HG03354 (cell line): Measurements from ENCODE around the gene NECTIN1.
A peak's percentile ranks its signal among the peaks of the same experiment; 100 is the strongest.

Experiments
- ATAC-seq: cut with Tn5 transposase; IDR thresholded peaks from one replicate; pipeline ENCODE4 v1.9.1; 2021; ENCODE audit warnings: mild to moderate bottlenecking; ENCODE audit not compliant: unreplicated experiment, poor library complexity, severe bottlenecking

NECTIN1 gene

DNA sequence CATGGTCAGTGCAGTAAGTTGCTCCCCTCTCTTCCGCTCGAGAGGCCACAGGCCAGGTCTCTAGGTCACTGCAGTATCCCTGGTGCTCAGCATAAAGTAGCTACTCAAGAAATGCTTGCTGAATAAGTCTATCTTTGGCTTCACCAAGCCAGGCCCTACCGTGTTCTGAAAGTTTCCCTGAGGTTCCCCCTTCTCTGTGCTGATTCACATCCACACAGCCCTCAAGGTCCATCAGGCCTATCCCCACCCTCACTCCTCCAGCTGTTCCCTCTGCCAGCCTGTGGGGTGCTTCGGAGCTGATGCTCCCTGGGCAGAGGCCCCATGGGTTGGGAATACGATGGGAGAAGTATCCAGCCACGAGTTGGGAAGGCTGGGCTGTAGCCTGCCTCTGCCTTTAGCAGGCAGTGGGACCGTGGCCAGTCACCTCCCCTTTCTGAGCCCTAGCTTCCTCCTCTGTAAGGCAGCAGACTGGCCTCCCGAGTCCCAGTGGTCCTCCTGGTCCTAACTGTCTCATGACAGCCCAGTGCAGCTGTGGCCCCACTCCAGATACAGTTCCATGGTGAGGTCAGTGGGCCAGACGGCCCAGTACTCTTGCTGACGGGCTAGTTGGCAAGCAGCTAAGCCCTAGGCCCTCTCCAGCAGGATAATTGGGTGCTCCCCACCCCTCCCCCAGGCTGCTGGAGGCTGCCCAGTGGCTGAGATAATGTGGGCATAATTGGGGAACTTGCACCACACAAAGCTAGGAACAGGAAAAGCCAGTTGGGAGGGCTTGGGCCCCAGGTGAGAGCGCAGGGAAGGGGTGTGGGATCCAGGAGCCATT is 48.2 kb downstream of the NECTIN1 start:
- ATAC-seq = no peak

DNA sequence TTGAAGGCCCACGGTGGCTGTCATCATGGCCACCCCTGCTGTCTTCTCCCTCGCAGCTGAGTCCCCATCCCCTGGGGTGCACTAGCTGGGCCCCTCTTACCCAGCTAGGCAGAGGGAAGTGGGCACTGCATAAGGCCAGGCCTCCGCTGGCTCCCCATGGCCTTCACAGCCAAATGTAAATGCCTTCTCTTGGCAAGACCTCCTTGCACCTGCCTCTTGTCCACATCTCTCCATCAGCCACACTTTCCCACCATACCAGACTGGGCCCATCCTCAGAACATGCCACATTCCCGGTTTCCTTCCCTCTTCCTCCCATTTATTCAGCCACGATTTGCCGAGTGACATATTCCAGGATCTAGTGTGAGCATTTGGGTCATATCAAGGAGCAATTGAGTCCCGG is 49.7 kb downstream of the NECTIN1 start:
- no peak for ATAC-seq

DNA sequence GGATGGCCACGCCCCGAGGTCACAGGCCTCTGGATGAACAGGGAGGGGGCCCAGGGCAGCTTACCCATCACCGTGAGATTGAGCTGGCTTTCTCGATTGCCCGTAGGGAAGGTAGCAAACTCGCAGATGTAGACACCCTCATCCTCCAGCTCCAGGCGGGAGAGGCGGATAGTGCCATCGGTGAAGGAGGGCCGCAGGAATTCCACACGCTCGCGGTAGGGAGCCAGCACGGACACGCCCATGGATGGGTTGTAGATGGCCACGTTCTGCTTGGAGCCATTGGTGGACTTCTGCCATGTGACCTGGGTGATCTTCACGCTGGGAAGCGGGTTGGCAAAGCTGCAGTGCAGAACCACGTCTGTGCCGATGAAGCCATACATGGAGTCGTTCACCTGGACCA is 50.6 kb downstream of the NECTIN1 start:
- no peak for ATAC-seq

DNA sequence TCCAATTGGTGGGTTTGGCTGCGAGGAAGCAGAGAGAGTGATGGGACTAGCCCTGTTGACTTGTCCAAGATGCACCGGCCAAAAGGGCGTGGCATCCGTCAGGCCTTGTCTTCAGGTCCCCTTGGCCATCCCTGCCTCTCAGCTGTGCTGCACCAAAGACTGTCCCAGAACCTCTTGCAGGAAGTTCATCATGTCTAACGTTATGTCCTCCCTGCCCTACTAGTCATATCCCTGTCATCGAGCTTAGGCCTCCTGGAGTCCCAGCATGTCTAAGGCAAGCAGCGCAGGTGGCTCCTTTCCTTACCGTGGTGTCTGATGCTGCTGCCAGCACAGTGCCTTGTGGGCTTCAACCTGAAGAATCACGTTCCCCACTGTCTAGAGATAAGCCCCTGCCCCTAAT is 51.2 kb downstream of the NECTIN1 start:
- ATAC-seq = no peak

DNA sequence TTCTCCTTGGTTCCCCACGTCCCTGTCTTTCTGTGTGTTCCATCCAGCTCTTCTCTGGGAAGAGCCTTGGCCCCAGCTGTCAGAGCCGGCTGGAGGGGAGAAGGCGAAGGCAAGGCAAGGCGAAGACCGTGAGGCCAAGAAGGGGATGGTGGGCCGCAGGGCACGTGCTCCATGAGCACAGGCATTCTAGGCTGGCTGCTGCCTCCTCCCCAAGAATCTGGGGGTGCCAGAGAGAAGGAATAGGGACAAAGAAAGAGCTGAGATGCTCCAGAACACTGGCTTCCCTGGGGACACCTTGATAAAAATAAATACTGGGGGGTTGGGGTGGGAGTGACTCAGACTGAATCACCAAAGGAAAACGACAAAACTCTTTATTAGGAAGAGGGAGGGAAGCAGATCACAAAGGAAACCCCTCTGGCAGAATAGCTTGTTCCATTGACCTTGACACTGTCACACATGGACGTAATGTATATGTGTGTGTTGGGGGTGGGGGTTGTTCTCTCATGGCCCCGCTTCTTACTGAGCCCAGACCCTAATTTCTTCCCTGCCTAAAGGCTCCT is 52.5 kb downstream of the NECTIN1 start:
- no peak for ATAC-seq

DNA sequence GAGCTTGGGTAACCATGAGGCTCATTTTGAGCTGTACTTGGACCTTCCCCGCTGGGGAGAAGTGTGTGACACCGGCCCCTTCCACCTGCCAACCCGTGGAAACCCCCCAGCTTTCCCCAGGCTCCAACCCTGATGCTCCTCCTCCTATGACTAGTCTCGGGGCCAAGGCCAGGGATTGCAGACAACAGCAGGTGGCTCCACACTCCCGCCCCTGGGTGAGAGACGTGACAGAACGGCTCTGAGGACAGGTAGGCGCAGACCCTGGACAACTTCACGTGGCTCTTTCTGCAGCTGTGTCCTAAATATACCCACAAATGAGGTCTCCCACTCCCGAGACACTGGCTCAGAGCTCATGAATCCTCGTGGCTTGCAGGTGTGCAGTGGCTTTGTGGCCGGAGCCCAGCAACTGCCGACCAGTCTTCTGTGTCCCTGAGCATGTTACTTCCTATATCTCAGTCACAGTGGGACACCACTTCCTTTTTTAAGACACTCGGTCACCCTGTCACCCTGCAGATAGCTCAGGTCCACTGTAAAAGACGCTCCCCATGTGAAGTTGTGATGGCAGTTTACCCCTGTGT is 55.2 kb downstream of the NECTIN1 start:
- peak; percentile 89 for ATAC-seq

DNA sequence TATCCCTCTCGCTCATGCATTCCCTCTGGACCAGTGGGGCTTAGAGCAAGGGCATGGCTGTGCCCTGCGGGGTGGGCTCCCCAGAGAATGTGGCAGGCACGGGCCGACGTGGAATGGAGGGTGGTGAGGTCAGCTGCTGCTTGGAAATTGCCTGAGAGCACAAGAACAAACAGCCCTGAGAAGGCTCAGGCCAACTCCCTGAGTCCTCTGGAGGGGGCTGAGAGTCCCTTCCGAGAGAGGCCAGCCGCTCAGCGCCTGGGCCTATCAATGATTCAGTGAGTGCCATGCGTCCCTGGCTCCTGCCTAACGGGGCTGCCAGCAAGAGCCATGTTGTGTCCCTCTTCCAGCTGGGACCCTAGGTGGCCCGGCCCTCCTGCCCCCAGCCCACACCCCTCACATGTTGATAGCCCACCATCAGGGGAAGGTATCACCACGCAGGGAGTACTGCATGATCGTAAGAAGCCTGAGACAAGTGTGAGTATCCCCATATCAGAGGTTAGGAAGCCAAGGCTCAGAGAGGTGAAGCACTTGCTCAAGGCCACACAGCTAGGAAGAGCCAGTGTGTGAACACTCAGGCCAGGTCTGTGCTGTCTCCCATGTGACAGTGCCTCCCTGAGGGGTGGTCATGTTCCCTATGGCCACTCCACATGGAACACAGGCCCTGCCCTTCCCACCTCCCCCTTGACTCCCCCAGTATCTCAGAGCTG is 55.8 kb downstream of the NECTIN1 start:
- ATAC-seq = peak; percentile 13

DNA sequence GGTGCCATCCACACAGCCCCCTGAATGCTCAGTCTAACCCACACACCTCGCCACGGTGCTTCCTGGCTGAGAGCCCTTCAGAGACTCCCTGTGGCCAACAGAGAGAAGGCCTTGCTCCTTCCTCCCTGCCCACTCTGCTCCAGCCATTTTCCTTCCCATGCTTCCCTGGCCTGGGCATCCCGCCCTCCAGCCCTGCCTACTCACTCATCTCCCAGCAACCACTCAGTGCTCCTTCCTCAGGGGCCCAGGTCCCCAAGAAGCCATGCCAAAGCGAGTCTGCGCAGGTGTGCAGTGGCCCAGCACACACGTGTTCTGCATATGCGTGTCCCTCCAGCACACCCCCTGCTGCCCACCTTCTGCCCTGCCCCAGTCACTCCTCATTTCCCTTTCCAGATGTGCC is 56.4 kb downstream of the NECTIN1 start:
- ATAC-seq = no peak

DNA sequence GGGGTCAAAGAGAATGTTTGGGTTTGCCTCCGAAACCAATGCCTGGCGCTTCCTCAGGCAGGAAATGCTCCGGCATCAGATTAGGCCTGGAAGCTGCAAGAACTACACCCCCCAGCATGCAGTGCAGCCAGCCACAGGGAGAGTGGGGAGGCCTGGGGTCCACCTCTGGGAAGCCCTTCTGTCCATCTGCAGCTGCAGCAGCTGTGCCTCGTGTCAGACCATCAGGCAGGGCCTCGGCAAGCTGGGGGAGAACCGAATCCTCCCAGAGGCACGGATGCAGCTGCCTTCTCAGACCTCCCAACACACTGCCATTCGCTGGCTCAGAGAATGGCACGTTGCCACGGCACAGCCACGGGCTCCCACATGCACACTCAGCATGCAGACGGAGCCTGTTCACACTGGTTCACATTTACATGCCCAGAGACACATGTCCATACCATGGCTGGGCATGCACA is 57.4 kb downstream of the NECTIN1 start:
- ATAC-seq = no peak

DNA sequence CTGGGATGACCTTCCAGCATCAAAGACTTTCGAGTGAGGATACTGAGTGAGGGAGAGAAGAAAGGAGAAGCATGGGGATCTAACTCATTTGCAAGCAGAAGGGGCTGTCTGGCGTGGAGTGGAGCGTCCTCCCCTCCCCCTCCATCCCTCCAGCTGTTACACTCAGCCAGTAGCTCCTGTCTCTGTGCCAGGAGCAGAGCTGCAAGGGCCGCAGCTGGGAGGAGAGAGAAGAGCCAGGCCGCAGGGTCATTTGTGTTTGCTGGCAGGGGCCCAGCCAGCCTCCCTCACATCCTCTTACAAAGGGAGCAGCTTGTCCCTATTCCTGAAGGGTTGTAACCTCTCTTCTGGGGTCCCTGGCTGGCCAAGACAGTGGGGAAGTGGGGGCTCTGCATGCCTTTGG is 57.9 kb downstream of the NECTIN1 start:
- ATAC-seq = no peak

DNA sequence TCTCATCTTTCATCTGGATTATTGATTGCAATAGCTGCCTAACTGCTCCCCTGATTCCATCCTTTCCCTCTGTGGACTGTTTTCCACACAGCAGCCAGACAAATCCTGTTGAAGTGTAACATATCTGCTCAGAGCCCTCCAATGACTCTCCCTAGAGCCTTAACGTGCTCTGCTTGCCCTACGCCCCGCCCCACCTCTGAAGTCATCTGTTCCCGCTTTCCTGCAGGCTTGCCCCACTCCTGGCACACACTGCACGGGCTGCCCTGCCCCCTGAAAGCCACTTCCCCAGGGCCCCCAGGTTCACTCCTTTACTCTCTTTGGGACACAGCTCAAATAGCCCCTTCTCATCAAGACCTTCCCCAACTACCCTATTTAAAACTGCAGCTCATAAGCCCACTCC is 59.5 kb downstream of the NECTIN1 start:
- ATAC-seq = no peak

DNA sequence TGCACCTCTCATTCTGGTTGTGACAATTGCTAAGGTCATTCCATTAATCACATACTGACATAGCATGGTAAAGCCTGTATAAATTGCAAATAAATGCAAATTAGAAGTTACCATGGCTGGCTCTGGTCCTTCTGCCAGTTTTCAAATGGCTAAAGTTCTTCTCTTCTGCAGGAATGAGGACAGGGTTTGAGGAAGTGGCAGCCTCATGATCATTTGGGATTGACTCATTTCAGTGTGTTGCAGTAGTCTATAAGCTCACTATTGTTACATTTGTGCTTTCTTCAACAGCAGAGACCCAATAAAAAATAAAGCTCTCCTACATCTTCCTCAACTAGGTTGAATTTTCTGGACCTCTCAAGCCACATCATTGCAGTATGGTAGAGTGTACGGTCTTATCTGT is 60.3 kb downstream of the NECTIN1 start:
- no peak for ATAC-seq

DNA sequence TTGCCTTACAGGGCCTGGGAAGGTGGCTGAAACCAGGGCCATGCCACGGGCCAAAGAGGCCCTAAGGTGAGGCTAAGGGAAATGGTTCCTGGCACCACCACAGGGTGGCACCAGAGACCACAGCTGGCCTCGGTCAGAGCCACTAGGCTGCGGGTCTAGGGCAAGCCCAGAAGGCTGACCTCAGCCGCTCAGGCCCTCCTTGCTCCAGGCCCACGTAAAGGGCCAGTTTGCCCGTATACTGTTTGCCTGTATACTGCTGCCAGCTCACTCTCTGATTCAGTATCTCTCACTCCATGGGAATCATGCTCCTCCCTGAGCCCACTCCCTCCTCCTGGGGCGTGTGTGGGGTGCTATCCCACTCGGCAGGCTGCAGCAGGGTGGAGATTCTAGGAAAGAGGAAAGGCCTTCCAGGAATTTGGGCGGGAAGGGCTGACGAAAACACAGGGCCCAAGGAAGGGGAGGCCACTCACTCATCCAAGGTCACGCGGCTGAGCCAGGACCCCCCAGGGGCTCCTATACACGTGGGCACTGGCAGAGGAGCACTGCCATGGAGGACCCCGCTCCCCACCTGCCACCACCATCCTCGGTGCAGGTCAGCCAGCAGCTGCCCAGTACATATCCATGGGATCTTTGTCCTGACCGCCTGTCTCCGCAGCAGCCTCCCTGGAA is 62.4 kb downstream of the NECTIN1 start:
- peak; percentile 89 for ATAC-seq

DNA sequence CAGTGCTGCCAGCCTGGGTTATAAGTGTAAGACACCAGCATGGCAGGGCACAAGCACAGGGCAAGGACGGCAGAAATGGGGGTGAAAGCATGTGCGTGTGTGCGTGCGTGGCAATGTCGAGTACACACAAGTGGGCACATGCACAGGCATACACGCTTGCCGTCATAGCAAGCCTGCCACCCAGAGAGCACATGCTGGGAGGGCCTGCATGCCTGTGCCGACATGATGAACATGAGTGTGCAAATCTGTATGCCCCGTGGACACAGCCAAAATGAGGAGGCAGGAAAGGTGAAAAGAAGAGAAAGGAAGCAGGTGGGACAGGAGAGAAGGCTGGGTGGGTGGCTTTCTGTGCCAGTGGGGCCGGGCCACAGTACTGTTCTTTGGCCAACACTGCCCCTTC is 62.9 kb downstream of the NECTIN1 start:
- peak; percentile 14 for ATAC-seq

DNA sequence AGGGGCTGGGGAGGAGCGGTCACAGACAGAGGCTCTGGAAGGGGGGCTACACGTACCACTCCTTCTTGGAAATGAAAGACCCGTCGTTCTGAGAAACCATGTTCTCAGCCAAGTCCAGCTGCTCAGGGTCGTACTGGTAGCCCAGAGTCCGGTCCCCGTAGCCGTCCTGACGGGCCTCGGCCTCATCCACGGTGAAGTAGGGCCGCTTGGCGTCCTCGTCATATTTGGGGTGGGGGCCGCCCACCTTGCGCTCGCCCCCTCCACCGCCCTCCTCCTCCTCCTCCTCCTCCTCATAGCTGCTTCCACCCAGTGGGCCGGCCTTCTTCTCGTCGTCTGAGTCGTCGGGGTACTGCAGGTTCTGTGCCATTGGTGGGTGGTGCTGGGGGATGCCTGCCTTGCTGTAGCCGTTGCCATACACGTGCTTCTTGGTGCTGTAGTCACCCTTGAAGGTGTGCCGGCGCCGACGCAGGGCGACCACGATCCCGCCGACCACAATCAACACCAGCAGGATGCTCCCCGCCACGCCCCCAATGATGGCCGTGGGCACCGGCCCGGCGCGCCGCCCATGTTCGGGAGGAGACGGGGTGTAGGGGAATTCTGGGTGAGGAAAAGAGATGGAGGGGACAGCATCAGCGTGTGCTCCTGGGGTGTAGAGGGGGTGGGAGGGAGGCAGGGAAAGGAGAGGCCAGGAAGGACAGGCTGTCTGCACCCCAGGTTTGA is 64.1 kb downstream of the NECTIN1 start:
- ATAC-seq = no peak

DNA sequence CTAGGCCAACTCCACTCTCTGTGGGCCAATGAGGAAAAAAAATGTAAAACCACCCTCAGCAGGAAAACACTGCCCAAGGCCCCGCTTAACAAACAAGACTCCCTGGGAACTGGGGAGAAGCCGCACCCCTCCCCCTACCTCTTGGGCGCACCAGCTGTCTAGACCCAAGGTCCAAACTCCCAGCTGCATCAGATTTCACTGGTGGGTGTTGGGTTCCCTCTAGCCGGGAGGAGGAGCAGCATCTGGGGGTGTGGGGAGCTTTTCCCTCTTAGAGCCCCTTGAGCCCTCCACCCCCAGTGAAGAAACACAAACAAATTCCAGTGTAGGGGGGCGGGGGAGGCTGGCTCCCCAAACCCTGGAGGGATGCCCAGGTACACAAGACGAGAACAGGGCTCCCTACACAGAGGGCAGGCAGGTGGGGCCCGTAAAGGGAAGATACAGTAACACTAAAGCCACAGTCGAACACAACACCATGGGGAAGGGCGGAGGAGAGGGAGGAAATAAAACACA is 64.9 kb downstream of the NECTIN1 start:
- no peak for ATAC-seq

DNA sequence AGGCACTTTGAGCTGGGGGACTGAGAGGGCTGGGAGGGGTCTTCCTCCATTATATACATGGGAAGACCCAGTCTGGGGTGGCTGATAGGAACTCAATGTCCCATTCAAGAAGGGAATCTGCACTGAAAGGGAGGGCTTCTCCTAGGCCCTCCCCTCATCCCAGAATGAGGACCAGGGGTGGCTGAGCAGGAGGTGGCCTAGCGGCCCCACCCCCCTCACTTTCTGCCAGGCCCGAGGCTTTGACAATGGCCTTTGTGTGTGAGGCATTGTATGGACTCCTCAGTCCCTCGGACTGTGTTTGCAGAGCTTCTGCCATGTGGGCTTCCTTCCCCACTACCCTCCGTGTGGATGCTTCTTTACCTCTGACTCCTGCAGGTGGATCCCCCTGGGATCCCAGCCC is 65.7 kb downstream of the NECTIN1 start:
- ATAC-seq = no peak

DNA sequence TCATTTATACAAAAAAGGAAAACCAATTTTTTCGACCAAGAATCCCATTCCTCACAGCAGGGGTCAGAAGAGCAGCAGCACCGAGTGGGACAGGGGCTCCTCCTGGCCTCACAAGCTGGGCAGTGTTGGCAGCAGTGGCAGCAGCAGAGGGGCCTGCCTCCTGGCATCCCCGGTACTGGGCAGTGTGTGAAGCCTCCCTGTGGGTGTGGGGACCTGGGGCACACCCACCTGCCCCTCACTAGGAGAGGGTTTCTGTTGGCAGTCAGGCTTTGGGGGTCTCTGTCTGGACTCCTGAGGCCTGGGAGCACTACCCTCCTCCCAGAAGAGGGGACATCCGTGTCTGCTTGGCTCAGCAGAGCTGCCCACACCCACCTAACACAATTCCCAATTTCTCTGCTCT is 67.8 kb downstream of the NECTIN1 start:
- no peak for ATAC-seq

DNA sequence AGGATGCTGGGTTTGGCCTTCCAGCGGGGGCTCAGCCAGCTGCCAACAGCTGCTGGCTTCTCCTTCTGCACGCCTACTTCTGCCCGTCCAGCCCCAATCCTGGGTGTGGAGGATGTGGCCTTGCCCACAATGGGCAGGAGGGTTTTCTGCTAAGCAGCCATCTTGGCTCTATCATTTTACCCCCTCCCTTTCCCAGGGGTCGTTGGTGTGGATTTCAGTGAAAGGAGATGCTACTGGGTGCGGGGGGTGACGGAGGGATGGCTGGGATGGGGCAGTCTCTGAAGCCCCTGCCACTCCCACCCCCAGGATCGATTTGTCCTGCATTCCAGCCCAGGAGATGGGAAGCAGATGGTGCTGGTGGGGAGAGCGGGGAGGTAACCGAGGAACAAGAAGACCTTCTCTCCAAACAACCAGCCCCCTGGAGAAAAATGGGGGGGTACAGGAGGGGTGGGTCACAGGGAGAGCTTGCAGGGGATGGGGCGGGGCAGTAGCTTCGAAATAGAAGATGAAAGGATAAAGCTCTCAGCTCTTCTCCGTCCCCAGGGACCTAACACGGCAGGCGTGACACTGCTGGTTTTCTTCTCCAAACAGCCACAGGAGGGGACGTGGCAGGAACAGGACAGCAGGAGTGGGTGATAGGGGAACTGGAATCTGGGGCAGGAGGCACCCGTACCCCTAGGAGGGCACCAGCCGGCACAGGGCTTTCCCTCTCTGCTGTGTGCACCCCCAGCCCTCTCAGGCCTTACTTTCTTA is 68.9 kb downstream of the NECTIN1 start:
- no peak for ATAC-seq
